Stimulated activated CD4-positive, alpha-beta T cell treated with anti-CD3 and anti-CD28 coated beads, TNF-alpha, amount 100 ng/mL, for 1 hour (primary cell): ENCODE results near the gene CTSV.
"Not testable (repeated sequence)": the region's sequence is repeated elsewhere in the genome, so short reads cannot be mapped to it uniquely, and the experiment has no call there.

Experiments used
- DNase-seq, 3 donors: peaks; one replicate each; pipeline ENCODE4 v3.0.0-alpha.2; 2020; ENCODE audit warnings: low read depth in 3 of 3, low spot score in 1 of 3

The CTSV gene

DNA sequence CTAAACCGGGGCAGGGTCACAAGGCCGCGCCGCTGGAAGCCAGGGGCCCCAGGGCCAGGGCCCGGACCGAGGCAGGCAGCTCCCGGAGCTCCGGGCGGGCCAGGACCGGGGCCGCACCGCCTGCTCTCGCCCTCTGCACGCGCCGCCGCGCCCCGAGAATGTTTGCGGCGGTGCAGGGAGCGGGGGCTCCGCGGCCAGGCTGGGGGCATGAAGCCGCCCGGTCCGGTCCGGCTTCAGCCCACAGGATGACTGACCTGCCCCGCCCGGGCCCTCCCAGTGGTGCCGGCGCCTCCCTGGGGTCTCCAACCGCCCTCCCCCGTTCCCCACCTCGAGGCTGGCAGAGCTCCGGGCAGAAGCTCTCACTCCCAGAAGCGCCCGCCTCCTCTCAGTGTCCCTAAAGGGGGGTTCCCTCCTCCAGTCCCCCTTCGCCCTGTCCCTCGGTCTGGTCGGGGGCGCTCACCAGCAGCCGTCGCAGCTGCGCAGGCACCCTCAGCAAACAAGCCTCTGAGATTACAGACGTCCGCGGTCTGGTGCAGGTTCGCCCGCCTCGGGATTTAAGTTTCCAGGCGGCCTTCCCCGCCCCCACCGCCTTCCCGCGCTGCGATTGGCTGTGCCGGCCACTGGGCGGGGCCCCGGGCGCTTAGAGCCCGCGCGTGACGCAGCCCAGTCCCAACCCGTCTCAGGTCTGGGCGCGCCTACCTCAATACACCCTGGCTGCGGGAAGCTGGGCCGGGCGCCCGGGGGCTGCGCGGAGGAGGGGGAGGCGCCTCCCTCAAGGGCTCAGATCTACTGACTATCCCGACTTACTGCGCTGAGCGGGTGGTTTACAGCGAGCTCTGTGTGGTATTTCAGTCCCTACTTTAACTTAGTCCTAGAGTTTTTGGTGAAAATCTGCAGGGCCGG, at the start of gene CTSV:
CTSV (minus strand) TSS at position 532 of the 903 bp plus-strand sequence. CDS start 1,099 bp downstream, outside the sequence.
- peak; percentile 3 to 73 (median 45) for DNase-seq

DNA sequence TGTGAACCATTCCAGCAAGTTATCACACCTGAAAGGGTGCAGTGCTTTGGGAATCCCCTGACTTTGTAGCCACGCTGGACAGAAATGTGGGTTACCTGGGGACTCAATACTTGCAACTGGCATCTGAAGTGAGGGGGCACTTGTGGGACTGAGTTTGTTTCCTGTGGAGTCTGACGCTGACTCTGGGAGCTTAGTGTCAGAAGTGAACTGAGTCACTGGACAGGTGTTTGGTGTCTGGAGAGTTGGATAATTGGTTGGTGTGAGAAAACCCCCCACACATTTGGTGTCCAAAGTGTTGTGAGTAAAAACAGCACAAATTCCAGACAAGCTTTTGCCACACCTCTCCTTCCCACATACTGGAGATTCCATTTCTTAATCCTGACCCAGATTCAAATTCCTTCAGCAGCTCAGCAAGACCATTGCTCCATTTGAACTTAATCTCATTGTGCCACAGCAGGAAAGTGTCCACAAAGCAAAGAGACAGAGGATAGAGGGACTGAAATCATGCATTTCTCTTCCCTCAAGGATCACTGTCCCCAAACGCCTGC, 48.8 kb upstream of the CTSV start:
- not testable (repeated sequence) for DNase-seq

DNA sequence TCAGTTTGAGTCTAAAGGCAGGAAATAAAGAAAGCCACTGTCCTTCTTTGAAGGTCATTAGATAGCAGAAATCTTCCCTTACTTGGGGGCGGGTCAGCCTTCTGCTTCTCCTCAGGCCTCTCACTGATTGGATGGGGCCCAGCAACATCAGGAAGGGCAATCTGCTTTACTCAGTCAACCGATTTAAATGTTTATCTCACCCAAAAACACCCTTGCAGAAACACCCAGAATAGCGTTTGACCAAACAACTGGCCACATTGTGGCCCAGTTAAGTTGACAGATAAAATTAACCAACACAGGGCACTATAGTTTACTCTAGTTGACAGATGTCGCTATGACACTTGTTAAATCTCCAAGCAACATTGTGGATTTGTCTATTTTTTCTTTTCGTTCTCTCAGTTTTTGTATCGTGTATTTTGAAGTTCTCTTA, 45.6 kb upstream of the CTSV start:
- DNase-seq = not testable (repeated sequence)

DNA sequence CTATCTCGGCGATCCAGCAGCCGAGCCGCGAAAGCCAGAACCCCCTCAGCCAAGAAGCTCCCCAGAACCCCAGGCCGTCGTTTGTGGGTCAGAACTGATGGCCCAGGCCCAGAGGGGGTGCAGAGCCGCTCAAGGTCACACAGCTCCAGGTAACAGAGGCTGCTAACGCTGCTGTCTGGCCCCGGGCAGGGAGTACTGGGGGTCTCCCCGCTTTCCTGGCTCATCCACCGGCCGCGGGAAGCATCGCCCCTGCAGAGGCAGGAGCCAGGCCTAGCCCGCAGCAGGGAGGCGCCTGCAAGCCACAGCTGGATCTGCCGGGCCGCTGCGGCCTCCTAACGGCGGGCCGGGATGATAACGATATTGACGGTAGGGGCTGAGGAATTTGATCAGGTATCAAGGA, 39.4 kb upstream of the CTSV start:
- no peak for DNase-seq

DNA sequence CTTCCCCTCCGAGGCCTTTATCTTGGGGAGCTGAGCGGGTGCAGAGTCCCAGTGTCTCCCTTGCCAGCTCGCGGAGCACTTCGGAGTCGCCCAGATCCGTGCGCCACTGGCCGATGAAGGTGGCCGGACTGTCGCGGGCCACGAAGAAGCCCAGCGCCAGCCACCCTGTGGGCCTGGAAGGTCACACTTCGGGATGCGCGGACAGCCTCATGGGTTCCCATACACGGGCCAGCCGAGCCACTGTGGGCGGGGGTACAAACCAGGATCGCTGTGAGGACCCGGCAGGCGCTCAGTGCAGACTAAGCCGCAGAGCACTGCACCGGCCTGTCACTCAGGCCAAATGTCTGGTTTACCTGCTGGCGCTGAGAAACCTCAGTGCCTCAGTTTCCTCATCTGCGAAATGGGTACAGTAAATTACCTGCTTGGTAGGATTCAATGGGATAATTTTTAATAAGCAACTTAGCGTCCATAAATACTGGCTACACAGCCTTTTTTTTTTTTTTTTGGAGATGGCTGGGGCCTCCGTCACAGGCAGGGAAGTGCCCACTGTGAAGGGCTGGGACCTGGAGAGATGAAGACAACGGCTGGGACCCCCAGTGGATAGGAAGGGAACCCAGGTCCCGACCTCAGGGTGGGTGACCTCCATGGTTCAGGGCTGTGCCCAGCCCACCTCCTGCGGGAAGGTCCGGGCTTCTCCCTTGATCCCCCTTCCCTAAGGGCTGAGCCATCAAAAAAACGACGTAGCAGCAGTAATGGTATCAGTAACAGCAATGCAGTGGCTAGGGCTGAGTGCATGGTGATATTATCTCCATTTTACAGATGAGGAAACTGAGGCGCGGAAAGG, 38.7 kb upstream of the CTSV start:
- DNase-seq = no peak

DNA sequence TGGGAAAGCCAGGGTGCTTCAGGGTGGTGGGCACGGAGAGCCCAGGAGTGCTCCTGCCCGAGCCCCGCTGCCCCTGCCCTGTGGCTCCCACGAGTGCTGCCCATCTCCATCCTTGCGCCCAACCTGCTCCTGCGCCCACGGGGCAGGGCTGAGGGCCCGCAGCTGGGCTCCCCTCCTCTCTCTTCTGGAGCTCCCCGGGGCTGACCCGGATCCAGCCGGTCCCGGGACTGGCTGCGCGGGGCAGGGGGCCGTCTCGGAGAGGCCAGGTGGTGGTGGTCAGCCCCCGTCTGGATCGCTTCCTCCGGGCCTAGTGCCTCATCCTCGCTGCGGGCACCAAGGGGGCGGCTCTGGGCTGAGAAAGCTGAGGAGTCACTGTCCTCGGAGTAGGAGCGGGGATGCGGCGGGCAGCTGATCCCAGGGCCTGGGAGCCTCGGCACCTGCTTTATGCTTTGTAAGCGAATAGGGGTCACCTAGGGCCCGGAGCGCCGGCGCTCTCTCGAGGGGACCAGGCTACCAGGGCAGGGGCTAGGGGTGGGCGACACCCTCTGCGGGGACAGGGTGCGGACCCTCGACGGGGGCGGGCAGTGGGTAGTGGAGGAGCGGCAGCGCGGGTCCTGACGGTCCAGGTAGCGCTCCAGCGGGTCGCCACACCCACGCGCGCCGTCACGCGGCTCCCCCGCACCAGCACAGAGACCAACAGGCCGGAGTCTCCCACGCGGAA, 37.9 kb upstream of the CTSV start:
- not testable (repeated sequence) for DNase-seq

DNA sequence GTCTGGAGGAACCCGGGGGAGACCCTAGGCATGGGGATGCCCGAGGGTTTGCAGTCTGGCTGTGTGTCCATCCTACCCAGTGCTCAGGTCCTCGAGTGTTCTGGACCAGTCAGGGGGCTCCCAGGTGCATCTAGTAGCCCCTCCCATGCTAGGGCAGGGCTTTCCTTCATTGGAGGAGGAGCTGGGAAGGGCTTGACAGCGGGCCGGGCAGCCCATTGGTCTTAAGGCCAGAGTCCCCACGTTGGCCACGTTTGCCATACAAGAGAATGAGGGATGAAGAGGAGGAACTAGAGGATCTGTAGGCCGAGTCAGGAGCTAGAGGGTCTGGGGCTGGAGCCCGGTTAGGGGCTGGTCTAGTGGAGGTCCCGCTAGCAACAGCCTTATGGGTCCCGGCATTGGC, 37.3 kb upstream of the CTSV start:
- no peak for DNase-seq

DNA sequence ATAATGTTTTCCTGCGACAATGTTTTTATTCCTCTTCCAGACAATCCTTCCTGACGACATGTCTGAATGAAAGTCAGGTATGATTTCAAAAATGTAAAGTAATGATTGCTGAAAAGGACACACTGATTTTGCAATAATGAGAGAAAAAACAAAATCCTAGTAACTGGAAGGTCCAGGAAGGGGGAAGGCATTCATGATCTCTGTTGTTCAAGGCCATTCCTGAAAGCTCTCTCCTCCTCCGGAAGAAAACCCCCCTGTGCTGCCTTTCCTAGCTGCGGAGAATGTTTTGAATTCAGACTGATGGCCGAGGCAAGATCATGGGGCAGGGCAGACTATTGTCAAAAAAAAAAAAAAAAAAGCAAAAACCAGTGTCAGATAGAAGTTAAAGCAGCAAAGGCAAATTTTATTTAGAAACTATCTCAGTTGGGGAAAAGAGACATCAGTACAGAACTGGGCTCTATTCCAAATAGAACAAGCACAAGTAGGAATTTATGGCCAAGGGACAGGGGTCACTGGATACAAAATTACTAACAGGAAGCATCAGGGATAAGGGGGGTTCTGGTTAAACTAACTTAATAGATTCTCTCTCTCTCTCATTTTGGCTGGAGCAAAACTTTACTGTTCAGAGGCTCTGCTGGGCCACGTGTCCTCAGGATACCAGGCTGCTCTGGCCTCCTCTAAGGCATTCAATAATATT, 36.5 kb upstream of the CTSV start:
- DNase-seq = no peak

DNA sequence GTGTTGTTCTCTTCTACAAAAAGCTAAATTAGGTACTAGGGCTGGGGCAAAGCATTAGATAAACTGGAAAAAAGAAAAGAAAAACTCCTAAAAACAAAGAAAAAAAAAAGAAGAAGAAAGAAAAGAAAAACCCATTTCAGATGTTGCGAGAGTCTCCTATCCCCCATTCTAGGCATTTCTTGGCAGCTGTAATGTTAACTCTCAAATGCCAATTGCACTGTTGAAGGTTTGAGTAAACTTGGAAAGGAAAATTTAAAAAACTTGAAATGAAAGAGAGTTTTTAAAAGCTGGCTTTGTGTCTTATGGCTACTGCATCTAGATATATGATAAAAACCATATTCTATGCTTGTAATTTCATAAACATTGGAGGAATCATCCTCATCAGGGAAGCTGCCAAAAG, 34.6 kb upstream of the CTSV start:
- no peak for DNase-seq

DNA sequence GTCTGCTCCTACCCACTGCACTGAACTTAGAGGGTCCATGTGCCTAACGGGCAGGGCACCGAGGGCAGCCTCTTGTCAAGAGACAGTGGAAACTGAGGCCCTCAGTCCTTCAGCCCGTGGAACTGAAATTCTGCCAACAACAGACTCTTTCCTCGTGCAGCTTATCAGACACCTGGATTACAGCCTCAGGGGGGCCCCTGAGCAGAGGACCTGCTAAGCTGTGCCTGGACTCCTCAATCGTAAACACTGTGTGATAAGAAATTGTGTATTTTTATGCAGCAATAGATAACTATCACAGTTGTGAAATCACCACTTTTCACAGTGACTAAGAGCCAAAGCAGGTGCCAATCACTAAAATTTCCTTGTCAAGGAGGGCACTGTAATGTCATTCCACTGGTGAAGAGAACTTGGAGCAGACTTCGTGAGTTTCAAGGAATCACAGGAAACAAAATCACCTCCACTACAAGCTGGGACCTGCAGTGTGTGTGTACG, 33.4 kb upstream of the CTSV start:
- no peak for DNase-seq

DNA sequence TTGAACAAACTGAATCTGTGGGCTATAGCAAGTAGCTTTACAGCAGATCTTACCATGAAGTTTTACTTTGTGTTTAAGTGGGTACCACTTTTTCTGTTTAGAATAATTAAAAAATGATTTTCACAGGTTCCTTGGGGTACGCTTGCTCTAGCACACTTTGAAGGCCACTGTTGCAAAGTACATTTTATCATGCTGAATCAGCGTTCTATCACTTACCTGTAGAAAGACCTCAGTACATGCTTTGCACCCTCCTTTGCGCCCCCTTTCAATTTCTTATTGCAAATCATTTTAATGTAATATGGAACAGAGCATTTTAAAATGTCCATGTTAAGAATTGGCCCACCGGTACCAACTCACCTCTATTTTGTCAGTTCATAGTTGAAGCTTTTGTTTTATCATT, 31.4 kb upstream of the CTSV start:
- DNase-seq = not testable (repeated sequence)

DNA sequence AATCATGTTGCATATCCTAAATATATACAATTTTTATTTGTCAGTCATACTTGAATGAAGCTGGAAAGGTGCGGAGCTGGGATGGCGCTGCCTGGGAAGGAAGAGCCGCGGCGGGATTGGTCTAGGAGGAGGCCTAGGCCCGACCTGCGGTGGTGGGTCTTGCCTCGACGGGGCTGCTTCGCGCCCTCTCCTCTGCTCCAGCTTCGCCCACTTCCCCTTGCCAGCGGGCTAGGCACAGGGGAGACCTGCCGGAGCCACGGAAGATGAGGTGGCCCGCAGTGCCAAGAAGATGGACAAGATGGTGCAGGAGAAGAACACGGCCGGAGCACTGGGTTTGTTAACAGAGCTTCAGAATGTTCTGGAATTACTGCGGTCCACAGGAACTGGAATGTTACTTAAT, 28.5 kb upstream of the CTSV start:
- DNase-seq = no peak

DNA sequence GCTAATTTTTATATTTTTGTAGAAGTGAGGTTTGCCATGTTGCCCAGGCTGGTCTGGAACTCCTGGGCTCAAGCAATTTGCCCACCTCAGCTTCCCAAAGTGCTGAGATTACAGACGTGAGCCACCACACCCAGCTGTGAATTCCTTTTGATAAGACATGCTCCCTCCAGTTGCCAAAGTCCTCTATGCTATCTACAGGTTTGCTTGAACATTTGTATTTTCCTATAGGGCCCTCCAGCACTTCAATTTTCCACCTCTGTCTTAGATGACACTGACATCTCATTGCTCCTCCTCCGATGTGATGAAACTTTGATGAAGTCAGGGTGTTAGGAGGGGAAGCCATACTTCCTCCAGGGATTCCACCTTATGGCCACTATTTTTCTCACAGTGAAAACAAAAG, 25.2 kb upstream of the CTSV start:
- no peak for DNase-seq

DNA sequence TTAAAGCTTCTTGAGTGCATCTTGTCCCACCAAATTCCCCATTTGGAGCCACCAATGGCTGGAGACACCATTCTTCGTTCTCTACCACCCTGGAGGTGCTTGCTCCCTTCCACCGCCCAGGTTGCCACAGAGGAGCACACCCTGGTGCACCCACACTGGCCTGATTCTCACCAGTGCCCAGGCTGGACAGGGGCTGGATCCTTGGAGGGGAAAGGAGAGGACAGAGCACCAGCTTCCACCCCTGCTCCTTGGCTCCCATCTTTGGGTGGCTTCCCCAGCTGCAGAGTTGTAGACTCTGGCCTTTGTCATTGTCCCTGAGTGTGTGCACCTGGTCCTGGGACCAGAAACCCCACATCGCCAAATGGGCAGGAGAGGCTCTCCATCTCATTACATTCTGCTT, 21.9 kb upstream of the CTSV start:
- no peak for DNase-seq

DNA sequence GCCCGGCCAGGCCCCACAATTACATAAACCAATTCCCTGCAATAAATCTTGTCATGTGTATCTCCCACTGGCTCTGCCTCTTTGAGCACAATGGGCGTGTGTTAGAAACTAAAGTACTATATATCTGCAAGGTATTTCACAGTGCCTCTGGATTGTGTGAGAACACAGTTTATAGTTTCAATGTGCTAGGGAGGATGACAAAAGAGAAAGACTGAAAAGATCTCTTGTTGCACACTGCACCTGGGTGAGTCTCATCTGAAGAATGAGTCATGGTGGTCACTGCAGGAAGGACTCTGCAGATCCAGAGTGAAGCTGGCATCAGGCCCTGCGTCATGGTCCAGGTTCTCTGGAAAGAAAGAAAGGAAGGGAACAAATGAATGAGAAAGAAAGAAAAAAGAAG, 20.7 kb upstream of the CTSV start:
- DNase-seq = no peak

DNA sequence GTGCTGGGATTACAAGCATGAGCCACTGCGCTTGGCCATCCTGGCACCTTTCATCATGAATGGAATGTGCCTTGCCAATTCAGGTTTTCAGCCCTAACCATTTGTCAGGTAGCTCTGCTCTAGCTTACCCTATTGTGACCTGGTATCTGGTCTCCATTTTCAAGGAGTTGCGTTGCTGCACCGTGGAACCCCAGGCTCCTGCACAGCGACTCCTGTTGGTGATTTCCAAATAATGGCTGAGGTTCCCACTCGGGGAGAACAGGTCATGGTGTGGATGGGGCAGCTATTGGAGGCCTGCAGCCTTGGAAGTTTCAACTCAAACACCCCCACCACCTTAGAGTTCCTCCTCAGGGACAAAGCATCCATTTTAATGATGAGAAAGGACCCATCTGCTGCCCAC, 18.7 kb upstream of the CTSV start:
- DNase-seq = no peak

DNA sequence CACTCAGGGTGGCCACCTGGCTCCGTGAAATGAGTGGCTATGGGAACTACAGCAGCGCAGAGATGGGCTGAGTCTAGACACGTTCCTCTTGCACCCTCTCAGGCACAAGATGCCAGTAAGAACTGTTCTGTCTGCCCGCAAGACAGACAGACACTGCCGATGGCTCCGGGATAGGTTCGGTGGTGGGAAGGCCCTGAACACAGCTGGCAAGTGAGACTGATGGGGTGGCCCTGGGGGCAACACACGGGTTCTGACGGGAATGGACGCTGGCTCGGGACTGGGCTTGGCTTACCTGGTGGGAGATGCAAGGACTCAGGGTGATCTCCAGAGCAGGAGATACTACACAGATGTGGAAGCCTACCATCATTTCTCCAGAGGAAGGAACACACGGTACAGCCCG, 16.9 kb upstream of the CTSV start:
- DNase-seq = not testable (repeated sequence)

DNA sequence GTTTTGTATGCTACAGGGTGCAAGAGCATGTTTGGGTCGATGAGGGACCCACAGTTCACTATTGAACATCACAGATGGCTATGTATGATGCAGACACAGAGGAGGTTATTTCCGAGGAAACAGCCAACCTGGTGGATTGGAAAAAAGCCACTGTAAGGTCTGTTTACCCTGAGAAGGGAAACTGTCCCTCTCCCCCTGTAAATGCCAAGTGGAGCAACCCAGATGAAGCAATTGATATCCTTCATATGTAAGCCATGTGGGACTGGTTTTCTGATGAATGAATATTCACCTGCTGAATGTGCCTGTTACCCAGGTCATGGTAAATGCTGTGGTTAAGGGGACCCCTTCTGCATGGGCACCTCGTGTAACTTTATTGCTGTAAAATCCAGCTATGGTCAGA, 14.8 kb upstream of the CTSV start:
- no peak for DNase-seq

DNA sequence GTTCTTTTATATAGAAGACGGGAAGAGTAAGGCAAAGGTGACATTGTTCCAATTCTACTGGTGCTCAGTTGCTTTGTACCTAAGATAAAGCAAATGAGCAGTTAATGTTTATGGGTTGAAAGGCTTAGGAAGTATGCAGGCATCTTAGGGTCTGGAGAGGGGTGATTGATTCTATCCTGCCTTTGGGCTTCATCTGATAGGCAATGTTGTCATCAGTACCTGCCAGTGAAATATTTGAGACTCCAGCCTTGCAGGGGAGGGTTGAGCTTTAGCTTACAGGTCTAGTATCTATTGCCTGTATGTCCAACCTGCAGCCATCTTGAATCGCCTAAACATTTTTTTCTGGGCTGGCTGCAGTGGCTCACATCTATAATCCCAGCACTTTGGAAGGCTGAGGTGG, 13.8 kb upstream of the CTSV start:
- no peak for DNase-seq

DNA sequence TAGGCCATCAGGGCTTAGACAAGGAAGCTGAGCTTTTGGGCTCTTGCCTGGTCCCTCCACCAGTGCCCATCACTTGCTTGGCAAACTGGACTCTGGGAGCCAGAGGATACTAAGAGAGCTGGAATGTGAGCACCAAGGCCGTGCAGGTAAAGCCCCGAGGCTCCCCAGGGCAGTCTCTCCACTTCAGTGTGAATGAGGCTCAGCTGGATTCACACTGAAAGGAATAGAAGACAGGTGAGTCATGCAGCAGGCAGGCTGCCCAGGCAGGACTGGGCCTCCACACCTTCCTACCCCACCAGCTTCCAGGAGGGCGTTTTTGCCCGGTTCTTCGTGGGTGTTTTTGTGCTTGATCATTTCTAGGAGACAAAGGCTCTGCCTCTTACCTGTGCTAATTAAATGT, 7.3 kb upstream of the CTSV start:
- DNase-seq = no peak
